ENCODE data around the gene HMGB3.
"Not testable (repeated sequence)": the region's sequence is repeated elsewhere in the genome, so short reads cannot be mapped to it uniquely, and the experiment has no call there.

The HMGB3 gene

DNA sequence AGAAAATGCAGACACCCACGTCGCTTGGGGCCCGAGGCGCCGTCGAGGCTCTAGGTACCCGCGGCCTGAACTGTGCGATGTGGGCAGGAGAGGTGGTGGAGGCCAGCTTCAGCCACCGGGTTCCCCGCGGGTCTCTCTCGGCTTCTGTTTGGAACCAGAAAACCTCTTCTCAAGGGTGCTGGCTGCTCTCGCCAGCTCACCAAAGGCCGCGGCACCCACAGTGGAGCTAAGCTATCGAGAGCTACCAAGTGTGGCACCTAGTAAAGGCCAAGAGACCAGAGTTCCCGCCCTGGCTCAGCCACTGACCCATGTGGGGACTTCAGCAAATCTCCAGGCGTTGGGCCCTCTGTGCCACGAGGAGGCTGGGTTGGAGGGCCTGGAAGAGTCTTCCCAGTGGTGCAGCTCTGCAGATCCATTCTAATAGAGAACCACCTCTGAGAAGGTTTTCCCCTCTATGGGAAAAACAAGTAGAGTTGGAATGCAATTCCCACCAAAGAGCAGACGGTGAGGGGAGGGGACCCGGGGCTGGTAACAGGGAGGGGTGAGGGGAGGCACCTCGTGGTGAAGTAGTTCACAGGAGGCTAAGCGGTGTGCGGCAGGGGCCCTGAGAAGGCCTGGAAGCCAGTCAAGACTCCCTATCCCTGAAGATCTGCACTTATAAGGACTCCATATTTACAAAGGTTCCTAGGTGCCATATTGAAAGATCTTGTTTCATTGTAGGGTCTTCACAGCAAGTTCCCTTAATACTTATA lies 5.5 kb upstream of the HMGB3 start:
- no peak for DNase-seq (ENCODE audit: low read depth)

DNA sequence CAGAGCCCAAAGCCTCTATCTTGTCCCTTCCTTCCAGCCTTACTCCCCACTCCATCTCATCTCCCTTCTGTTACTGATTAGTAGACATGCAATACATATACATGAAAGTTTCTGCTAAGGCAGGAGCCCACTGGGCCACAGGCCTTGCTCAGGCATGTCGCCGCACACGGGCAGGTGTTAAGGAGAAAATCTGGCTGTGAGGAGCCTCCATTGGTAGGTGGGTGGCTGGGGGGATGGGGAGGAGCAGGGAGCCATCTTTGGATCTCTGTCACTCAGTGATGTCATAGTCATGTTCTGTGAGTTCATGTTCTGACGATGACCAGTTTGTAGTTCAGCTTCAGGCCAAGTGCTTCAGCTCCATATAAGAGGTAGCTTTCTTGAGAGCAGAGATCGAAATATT lies 2.9 kb upstream of the HMGB3 start:
- no peak for DNase-seq (ENCODE audit: low read depth)

DNA sequence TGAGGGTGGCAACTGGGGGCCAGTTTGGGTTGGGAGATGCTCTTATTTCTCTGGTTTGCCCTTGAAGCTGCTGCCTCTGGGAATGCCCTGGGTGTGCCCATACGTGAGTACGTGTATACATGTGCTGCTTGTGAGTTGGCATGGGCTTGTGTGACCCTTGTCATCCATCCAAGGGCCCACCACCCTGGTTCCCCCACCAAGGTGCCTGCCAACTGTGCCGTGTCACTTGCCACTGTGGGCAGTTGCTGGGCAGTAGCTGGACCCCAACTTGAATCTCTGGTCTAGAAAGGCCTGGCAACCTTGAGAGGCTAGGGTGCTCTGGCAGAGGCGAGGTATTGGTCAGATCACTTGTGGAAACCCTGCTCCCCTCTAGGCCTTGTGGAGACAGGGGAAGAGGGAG lies 2.4 kb upstream of the HMGB3 start:
- no peak for DNase-seq (ENCODE audit: low read depth)

DNA sequence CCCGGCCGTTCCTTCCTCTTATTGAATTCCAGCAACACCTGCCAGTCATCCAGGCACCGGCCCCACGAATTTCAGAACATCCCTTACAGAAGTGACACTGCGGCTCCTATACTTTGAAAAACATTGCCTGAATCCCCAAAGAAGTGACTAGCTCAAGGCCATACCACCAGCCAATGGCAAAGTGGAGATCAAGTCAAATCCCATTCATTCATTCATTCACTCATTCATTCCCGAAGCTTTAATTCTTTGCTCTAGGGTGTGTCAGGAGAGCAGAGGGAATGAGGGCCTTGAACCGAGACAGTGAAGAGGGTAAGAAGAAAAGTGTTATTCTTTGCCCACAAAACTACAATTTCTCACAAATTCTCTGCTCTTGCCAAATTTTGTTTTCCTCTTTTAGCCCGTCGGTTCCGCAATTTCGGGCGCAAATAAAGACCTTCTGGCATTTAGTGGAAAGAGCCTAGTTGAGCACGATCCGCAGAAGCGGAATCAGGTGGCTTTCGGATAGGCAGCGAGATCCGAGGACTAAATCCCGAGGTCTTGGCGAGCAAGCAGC lies 824 bp upstream of the HMGB3 start:
- DNase-seq (ENCODE audit: low read depth) = no peak

DNA sequence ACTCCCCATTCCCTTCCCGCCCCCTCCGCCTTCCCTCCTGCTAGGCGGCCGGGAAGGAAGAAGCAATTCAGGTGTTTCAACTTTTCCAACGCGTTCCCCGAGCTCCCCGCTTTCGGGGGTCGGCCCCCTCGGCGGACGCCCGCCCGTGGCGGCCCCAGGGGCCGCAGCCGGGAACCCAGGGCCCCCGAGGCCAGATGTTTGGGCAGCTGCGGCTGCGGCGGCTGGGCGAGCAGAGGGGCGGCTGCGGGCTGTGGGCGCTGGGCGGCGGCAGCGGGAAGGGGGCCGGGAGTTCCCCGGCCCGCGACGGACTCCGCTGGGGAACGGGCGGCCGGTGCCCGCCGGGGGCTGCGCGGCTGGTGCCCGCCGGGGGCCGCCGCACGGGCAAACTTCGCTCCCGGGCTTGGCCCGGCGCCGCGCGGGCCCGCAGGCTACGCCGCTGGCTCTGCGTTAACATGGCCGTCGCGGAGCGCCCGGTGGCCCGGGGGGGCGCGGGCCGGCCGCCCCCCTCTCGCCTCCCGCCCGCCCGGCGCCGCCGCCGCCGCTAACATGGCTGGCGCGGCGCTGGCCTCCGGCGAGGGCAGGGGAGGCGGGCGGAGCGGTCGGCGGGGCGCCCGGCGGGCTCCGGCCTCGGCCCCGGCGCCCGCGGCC lies 510 bp downstream of the HMGB3 start:
- no peak for DNase-seq (ENCODE audit: low read depth)

DNA sequence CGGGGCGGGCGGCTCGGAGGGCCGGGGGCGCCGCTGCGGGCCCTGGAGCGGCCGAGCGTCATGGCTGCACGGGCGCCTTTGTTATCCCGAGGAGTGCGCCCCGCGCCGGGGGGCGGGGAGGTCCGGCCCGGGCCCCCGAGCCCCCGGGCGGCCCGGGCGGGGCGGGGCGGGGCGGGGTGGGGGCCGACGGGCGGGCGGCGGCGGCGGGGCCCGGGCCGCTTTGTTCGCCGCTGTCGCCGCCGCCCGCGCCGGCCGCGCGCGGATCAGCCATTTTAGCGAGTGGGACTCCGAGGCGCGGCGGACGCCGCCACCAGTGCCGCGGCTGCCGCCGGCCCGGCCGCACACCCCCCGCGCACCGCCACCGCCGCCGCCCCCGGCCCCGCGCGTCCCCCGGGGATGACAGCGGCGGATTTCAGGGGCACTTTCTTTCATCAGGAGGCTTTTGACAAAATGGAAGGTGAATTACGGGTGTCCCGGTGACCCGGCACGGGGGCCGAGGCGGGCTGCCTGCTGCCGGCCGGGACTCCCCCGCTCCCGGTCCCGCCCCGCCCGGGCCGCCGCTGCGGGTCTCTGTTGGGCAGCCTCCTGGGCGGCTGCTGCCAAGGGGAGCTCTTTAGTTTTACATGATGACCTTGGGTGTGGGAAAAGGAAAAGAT lies 1.2 kb downstream of the HMGB3 start:
- no peak for DNase-seq (ENCODE audit: low read depth)

DNA sequence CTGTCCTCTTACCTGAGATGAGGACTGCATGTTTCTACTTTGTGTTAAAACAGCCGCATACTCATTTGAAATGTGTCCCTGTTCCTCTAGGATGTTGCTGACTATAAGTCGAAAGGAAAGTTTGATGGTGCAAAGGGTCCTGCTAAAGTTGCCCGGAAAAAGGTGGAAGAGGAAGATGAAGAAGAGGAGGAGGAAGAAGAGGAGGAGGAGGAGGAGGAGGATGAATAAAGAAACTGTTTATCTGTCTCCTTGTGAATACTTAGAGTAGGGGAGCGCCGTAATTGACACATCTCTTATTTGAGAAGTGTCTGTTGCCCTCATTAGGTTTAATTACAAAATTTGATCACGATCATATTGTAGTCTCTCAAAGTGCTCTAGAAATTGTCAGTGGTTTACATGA lies 4.6 kb downstream of the HMGB3 start:
- not testable (repeated sequence) for DNase-seq (ENCODE audit: low read depth)

DNA sequence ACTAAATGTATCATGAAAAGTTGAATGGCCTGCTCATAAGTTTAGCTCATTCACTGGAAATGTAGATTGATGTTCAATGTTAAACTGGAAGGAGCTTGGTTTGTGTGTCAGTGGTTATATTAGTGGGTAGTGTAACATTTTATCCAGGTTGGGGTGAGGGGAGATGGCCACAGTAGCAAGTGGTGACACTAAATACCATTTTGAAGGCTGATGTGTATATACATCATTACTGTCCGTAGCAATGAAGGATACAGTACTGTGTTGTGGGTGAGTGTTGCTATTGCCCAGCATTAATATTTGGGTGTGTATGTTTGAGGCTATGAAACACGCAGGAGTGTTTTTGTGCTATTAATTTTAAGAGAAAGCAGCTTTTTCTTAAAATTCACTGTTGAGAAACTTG lies 6.3 kb downstream of the HMGB3 start:
- no peak for DNase-seq (ENCODE audit: low read depth)

DNA sequence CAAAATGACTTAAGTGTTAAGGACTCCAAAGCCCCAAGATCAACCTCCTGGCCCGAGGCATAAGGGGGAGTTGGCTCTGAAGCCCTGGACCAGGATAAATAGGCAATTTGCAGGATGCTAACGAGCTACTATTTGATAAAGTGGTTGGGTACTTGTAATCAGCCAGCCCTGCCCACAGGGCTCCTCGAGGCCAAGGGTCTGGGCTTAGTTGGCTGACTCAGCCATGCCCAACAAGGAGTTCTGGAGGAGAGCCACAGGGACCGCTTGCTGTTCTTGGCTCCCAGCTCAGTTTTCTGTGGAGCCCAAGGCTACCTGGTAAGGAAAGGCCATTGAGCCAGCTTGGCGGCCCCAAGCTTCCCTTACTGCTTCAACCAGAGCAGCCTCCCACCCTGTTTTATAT lies 7.8 kb downstream of the HMGB3 start:
- DNase-seq (ENCODE audit: low read depth) = no peak

DNA sequence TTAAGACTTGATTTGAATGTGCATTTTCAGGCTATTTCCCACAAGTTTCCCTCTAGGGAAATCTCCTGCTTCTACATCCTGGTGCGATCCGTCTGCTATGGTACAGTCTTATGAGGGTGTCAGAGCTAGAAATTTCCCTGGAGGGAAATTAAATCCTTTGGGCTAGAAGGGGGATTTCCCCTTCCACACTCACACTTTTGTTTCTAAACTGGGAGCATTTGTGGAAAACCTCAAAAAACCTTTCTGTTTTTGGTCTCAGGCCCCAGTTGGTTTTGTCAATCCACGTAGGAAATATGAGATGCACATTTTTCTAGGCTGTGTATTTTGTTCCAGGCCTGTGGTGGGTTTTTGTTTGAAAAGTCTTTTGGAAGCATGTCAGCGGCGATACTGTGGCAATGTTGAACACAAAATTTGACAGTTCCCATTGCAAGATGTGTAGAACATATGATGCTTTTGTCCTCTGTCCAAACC lies 17.8 kb downstream of the HMGB3 start:
- no peak for DNase-seq (ENCODE audit: low read depth)

DNA sequence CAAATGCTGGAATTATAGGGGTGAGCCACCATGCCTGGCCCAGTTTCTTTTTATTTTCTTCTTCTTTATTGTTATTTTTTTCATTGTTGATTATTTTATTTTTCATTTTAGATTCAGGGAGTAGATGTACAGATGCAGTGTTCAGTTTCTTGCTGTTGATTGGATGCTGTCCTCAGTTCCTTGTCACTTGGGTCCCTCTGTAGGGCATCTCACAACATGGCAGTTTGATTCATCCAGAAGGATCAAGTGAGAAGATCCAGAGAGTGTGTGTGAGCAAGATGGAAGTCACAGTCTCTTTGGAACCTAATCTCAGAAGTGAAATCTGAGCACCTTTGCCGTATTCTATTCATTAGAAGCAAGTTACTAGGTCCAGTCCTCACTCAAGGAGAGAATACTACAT lies 20.9 kb downstream of the HMGB3 start:
- no peak for DNase-seq (ENCODE audit: low read depth)

DNA sequence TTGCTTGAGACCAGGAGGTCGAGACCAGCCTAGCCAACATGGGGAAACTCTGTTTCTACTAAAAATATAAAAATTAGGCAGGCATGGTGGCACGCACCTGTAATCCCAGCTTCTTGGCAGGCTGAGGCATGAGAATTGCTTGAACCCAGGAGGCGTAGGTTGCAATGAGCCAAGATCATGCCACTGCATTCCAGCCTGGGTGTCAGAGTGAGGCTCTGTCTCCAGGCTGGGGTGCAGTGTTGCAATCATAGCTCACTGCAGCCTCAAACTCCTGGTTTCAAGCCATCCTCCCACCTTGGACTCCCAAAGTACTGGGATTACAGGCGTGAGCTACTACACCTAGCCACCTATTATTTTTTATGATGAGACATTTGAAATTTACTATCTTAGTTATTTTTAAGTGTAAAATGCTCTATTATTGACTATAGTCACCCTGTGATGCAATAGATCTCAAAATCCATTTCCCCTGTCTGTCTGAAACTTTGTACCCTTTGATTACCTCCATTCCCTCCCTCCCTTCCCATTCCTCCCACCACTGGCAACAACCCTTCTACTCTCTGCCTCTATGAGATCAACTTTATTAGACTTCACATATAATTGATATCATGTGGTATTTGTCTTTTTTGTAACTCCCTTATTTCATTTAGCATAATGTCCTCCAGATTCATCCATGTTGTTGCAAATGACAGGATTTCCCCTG lies 23.4 kb downstream of the HMGB3 start:
- no peak for DNase-seq (ENCODE audit: low read depth)

DNA sequence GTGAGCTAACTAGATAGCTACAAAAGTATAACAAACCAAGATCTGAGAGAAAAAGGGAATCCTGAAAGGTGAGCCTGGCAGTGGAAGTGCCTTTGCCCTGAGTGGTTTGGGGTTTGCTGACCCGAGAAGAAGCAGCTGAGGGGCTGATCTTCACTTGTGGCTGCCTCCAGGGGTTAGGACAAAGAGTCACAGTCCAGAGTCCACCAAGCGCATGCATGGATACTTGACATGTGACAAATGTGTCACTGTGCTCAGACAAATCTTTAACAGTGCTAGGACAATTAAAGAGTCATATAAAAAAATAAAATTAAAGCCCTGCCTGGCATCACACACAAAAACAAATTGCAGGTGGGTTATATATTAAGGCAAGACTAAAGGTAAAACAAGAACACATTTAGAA lies 26.4 kb downstream of the HMGB3 start:
- DNase-seq (ENCODE audit: low read depth) = no peak

DNA sequence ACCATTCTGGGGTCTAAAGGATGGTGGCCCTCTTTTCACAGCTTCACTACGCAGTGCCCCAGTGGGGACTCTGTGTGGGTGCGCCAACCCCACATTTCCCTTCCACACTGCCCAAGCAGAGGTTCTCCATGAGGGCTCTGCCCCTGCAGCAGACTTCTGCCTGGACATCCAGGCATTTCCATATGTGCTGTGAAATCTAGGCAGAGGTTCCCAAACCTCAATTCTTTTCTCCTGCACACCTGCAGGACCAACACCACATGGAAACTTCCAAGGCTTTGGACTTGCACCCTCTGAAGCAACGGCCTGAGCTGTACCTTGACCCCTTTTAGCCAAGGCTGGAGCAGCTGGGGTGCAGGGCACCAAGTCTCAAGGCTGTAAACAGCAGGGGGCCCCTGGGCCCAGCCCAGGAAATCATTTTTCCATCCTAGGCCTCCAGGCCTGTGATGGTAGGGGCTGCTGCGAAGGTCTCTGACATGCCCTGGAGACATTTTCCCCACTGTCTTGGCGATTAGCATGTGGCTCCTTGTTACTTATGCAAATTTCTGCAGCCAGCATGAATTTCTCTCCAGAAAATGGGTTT lies 30.1 kb downstream of the HMGB3 start:
- no peak for DNase-seq (ENCODE audit: low read depth)

DNA sequence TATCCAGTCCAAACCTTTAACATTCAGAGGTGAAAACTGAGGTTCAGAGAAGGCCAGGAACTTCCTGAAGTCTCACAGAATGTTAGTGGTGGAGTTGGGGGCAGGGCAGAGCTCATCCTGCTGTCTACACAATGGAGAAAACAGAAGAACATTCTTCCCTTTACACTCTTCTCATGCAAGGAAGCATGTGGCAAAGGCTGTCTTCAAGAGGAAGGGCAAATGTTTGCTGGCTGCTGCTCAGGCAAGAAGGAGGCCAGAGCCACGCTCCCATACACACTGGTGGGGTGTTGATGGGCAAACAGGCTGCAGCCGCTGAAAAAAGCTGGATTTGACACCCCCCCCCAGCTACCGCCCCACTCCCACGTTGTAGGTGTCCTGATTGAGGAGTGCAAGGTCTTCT lies 32.5 kb downstream of the HMGB3 start:
- DNase-seq (ENCODE audit: low read depth) = no peak

DNA sequence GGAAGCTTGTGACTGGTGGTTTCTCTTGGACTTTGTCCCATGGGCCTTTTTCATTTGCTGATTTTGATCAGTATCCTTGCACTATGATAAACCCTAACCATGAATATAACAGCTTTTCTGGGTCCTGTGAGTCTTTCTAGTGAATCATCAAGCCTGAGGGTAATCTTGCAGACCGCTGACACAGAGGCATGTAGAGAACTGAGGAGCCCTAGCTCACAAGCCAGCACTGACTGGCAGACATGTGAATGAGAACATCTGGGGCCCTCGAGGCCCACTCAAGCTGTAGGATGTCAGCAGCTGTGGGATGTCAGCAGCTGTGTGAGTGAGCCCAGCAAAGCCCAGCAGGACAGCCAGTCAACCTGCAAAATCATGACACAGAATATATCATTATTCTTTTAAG lies 36.7 kb downstream of the HMGB3 start:
- DNase-seq (ENCODE audit: low read depth) = peak; percentile 2

DNA sequence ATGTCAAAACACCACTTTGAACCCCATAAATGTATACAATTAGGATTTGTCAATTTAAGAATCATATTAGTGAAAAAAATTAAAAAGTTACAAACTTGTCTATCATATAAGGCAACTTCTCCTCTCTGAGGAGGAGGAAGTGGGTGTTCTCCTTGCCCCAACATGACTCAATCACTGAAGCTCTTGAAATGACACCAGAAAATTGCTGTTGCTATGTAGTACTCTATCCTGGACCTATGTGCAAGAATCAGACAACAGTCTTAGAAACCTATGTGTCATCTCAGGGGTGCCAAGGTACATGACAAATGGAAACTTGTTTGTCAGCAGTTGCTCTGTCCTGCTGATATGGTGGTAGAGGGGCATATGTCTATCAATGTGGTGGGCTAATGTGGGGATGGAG lies 47.7 kb downstream of the HMGB3 start:
- DNase-seq (ENCODE audit: low read depth) = no peak

DNA sequence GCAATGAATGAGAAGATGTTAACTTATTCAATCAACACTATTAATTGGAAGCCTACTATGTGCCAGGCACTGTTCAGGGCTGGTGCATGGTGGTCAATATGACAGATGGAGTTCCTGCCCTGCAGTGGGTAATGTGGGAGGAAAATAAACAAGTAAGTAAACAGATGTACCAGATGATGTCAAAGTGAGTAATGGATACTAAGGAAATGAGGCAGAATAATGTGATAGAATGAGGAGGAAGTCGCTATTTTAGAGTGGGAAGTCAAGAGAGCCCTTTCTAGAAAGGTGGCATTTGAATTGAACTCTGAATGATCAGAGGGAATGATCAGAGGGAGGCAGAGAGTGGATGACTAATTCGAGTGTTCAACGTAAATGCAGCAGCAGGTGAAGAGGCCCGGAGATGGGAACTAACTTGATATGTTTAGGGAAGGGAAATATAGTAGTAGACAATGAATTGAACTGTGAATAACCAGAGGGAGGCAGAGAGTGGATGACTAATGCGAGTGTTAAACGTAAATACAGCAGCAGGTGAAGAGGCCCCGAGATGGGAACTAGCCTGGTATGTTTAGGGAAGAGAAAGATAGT lies 48.3 kb downstream of the HMGB3 start:
- DNase-seq (ENCODE audit: low read depth) = no peak

DNA sequence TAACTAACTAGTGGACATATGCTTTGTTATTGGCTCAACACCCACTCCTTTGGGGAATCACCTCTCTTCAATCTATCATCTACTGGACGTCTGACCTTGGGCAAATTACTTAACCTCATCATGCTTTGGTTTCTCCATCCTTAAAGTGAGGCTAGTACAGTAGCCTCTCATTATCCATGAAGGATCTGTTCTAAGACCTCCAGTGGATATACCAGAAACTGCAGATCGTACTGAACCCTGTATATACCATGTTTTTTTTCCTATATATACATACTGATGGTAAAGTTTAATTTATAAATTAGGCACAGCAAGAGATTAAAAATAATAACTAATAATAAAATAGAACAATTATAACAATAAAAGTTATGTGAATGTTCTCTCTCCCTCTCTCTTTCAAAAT lies 56.2 kb downstream of the HMGB3 start:
- DNase-seq (ENCODE audit: low read depth) = no peak

Measured in stromal cell of bone marrow (primary cell).